PFSK-1 (cell line): Measurements from ENCODE around the gene ZBTB43.

Source experiments
- POLR2AphosphoS5 ChIP-seq: IDR thresholded peaks from 2 replicates; pipeline ENCODE4 v1.6.1; 2012; ENCODE audit warnings: low read depth, mild to moderate bottlenecking, control low read depth, low read length, moderate library complexity
- REST ChIP-seq, 2 experiments: IDR thresholded peaks; 2 replicates each; pipeline versions ENCODE4 v1.6.1 to v1.8.0; 2011 to 2012; ENCODE audit warnings: low read depth in 2 of 2, low read length in 2 of 2, control low read depth in 1 of 2, inconsistent platforms in 1 of 2, mild to moderate bottlenecking in 1 of 2, moderate library complexity in 1 of 2; ENCODE audit not compliant: insufficient read depth in 1 of 2
- SIN3A ChIP-seq: IDR thresholded peaks from 2 replicates; pipeline ENCODE4 v1.6.1; 2012; ENCODE audit warnings: mild to moderate bottlenecking, low read length, moderate library complexity, borderline replicate concordance; ENCODE audit not compliant: insufficient read depth
- TAF1 ChIP-seq: IDR thresholded peaks from 2 replicates; pipeline ENCODE4 v1.6.1; 2012; ENCODE audit warnings: low read length, control low read depth, borderline replicate concordance; ENCODE audit not compliant: insufficient read depth

- TF ChIP-seq TAF1 (no peak), POLR2AphosphoS5 (no peak), SIN3A (no peak), REST (IDR thresholded peaks at IDR 0.05; ENCODE audit: insufficient read depth in 1 of 2, low read depth in 2 of 2, low read length in 2 of 2) (no peak)
These were observed 49.9 kb downstream of the ZBTB43 start for GRCh38 chr9:126854734-126855133.
